NCI-H345 (cell line): ENCODE results near the gene USF3.

Experiments
- DNase-seq: peaks from one replicate; lab custom pipeline; 2025; lab: John Stamatoyannopoulos, UW

Gene USF3

GRCh38 chr3:113696658-113697499 lies 437 bp upstream of the USF3 start:
- peak; percentile 98 for DNase-seq

GRCh38 chr3:113695431-113695785 lies 1.0 kb downstream of the USF3 start:
- DNase-seq: no peak

- no peak for DNase-seq
These were observed 6.0 kb downstream of the USF3 start for GRCh38 chr3:113690482-113690881.

- no peak for DNase-seq
These were observed 10.3 kb downstream of the USF3 start for GRCh38 chr3:113685956-113686721.

- no peak for DNase-seq
These were observed 11.3 kb downstream of the USF3 start for GRCh38 chr3:113685124-113685523.

GRCh38 chr3:113684271-113684819 lies 12.1 kb downstream of the USF3 start:
- no peak for DNase-seq

GRCh38 chr3:113678773-113679172 lies 17.7 kb downstream of the USF3 start:
- no peak for DNase-seq

GRCh38 chr3:113677737-113678136 lies 18.7 kb downstream of the USF3 start:
- DNase-seq: no peak

GRCh38 chr3:113676261-113676660 lies 20.2 kb downstream of the USF3 start:
- DNase-seq: no peak

- no peak for DNase-seq
These were observed 22.8 kb downstream of the USF3 start for GRCh38 chr3:113673593-113673992.

- DNase-seq: no peak
These were observed 28.4 kb downstream of the USF3 start for GRCh38 chr3:113668015-113668414.

GRCh38 chr3:113664523-113665094 lies 31.8 kb downstream of the USF3 start:
- DNase-seq: no peak

GRCh38 chr3:113663761-113664160 lies 32.7 kb downstream of the USF3 start:
- DNase-seq: no peak

GRCh38 chr3:113663324-113663750 lies 33.1 kb downstream of the USF3 start:
- DNase-seq: no peak

- DNase-seq: no peak
These were observed 33.6 kb downstream of the USF3 start for GRCh38 chr3:113662824-113663223.

GRCh38 chr3:113660896-113661295 lies 35.5 kb downstream of the USF3 start:
- DNase-seq: no peak

- DNase-seq: no peak
These were observed 36.0 kb downstream of the USF3 start for GRCh38 chr3:113660458-113660857.

GRCh38 chr3:113659996-113660395 lies 36.4 kb downstream of the USF3 start:
- no peak for DNase-seq

- DNase-seq: peak; percentile 48
These were observed 37.3 kb downstream of the USF3 start for GRCh38 chr3:113659101-113659541.

- DNase-seq: no peak
These were observed 38.3 kb downstream of the USF3 start for GRCh38 chr3:113658107-113658506.

- DNase-seq: no peak
These were observed 41.6 kb downstream of the USF3 start for GRCh38 chr3:113654851-113655250.

- DNase-seq: no peak
These were observed 42.1 kb downstream of the USF3 start for GRCh38 chr3:113654310-113654709.
